GM23338 (cell line): ENCODE data around the gene APOB. TPM values are rescaled to one million over a fixed set of nuclear protein-coding genes. Genes with fewer than 3 reads are reported as not detected.

Experiments
- ATAC-seq: fragments of 200-7000 bp; cut with Tn5 transposase; 3 replicates; pipeline ENCODE4 v1.9.1; 2020
- DNase-seq: peaks from one replicate; pipeline ENCODE4 v3.0.0-alpha.2; 2015; ENCODE audit warnings: low spot score
- H2AFZ ChIP-seq: fragments of 200-600 bp; sonication (generic); 2 replicates; pipeline ENCODE4 v1.8.0; 2016; ENCODE audit warnings: antibody characterized with exemption, mild to moderate bottlenecking, moderate library complexity
- H3F3A ChIP-seq: fragments of 200-600 bp; sonication (generic); replicated peaks from 2 replicates; pipeline ENCODE4 v1.8.0; 2017; ENCODE audit warnings: antibody characterized with exemption, mixed run types, low read depth
- H3K27ac ChIP-seq: fragments of 200-600 bp; sonication (generic); 2 replicates; pipeline ENCODE4 v1.6.1; 2016; ENCODE audit warnings: low read depth
- H3K27me3 ChIP-seq: fragments of 200-600 bp; sonication (generic); 2 replicates; pipeline ENCODE4 v1.8.0; 2016; ENCODE audit warnings: mild to moderate bottlenecking, mixed run types, moderate library complexity; ENCODE audit not compliant: insufficient read depth
- H3K36me3 ChIP-seq: fragments of 200-600 bp; sonication (generic); 2 replicates; pipeline ENCODE4 v1.8.0; 2016; ENCODE audit warnings: mild to moderate bottlenecking; ENCODE audit not compliant: insufficient read depth
- H3K4me1 ChIP-seq: fragments of 200-600 bp; sonication (generic); 2 replicates; pipeline ENCODE4 v1.8.0; 2016; ENCODE audit warnings: mild to moderate bottlenecking, moderate library complexity; ENCODE audit not compliant: insufficient read depth
- H3K4me2 ChIP-seq: fragments of 200-600 bp; sonication (generic); 2 replicates; pipeline ENCODE4 v1.7.1; 2017; ENCODE audit warnings: mixed run types
- H3K4me3 ChIP-seq: fragments of 200-600 bp; sonication (generic); 2 replicates; pipeline ENCODE4 v1.6.1; 2016; ENCODE audit warnings: mixed run types
- H3K79me2 ChIP-seq: fragments of 200-600 bp; sonication (generic); replicated peaks from 2 replicates; pipeline ENCODE4 v1.8.0; 2017; ENCODE audit warnings: mild to moderate bottlenecking; ENCODE audit not compliant: insufficient read depth
- H3K9me2 ChIP-seq: fragments of 200-600 bp; sonication (generic); 2 replicates; pipeline ENCODE4 v1.8.0; 2017; ENCODE audit not compliant: insufficient read depth
- H4K20me1 ChIP-seq: fragments of 200-600 bp; sonication (generic); replicated peaks from 2 replicates; pipeline ENCODE4 v1.8.0; 2017; ENCODE audit warnings: mild to moderate bottlenecking; ENCODE audit not compliant: insufficient read depth
- H3K27ac Mint-ChIP-seq: 2 replicates; pipeline ENCODE4 v1.8.0; 2020; ENCODE audit warnings: inconsistent platforms, mild to moderate bottlenecking, moderate library complexity, mixed read lengths
- H3K27me3 Mint-ChIP-seq: 3 replicates; pipeline ENCODE4 v1.8.0; 2022; ENCODE audit warnings: low read depth, mild to moderate bottlenecking, moderate library complexity, mixed read lengths, inconsistent platforms; ENCODE audit not compliant: insufficient read depth, poor library complexity
- H3K36me3 Mint-ChIP-seq: 3 replicates; pipeline ENCODE4 v1.8.0; 2021; ENCODE audit warnings: low read depth, mild to moderate bottlenecking, inconsistent platforms, moderate library complexity, mixed read lengths
- H3K4me1 Mint-ChIP-seq: 3 replicates; pipeline ENCODE4 v1.8.0; 2020; ENCODE audit warnings: mild to moderate bottlenecking, inconsistent platforms, mixed read lengths
- H3K4me3 Mint-ChIP-seq: 3 replicates; pipeline ENCODE4 v1.8.0; 2021; ENCODE audit warnings: moderate library complexity, mild to moderate bottlenecking, inconsistent platforms, mixed read lengths
- H3K9me3 Mint-ChIP-seq: 3 replicates; pipeline ENCODE4 v1.8.0; 2020; ENCODE audit warnings: moderate library complexity, mild to moderate bottlenecking, inconsistent platforms, mixed read lengths
- CREB1 ChIP-seq: fragments of 250-450 bp; sonication (Bioruptor Pico); IDR thresholded peaks from 2 replicates; pipeline ENCODE4 v1.5.0; 2020; ENCODE audit warnings: low read depth, mild to moderate bottlenecking, moderate library complexity
- CTCF ChIP-seq, 2 experiments: fragments of 200-600 bp in 1 of 2; sonication (generic) in 1 of 2; conservative IDR thresholded peaks; 2 replicates each; pipeline versions ENCODE4 v1.5.1 to v1.6.1; 2016 to 2017; ENCODE audit warnings: antibody characterized with exemption in 2 of 2, low read depth in 2 of 2, mild to moderate bottlenecking in 2 of 2, moderate library complexity in 1 of 2
- EZH2 ChIP-seq: fragments of 200-600 bp; sonication (generic); IDR thresholded peaks from one replicate; pipeline ENCODE4 v1.8.0; 2017; ENCODE audit warnings: antibody characterized with exemption, mild to moderate bottlenecking, low read depth; ENCODE audit not compliant: unreplicated experiment
- EZH2phosphoT487 ChIP-seq: fragments of 200-600 bp; sonication (generic); IDR thresholded peaks from one replicate; pipeline ENCODE4 v1.8.1; 2018; ENCODE audit warnings: antibody characterized with exemption; ENCODE audit not compliant: unreplicated experiment
- JUNB ChIP-seq: IDR thresholded peaks from one replicate; pipeline ENCODE4 v1.6.1; 2016; ENCODE audit warnings: antibody characterized with exemption; ENCODE audit not compliant: unreplicated experiment
- POLR2AphosphoS5 ChIP-seq: IDR thresholded peaks from 2 replicates; pipeline ENCODE4 v1.6.1; 2016; ENCODE audit warnings: antibody characterized with exemption, low read depth
- REST ChIP-seq: IDR thresholded peaks from one replicate; pipeline ENCODE4 v1.6.1; 2018; ENCODE audit warnings: antibody characterized with exemption; ENCODE audit not compliant: unreplicated experiment
- ZNF114 ChIP-seq: fragments of 250-450 bp; sonication (Bioruptor Pico); IDR thresholded peaks from 2 replicates; pipeline ENCODE4 v1.5.0; 2020; ENCODE audit warnings: mild to moderate bottlenecking, moderate library complexity
- ZNF331 ChIP-seq: fragments of 250-450 bp; sonication (Bioruptor Pico); IDR thresholded peaks from 2 replicates; pipeline ENCODE4 v1.5.0; 2020; ENCODE audit warnings: low read depth, mild to moderate bottlenecking, moderate library complexity
- ZNF462 ChIP-seq: fragments of 250-450 bp; sonication (Bioruptor Pico); IDR thresholded peaks from 2 replicates; pipeline ENCODE4 v1.5.0; 2020; ENCODE audit warnings: mild to moderate bottlenecking, moderate library complexity
- polyA plus RNA-seq: library from polyadenylated mRNA; unstranded; fragments of >200 nt; fragmentation: Nextera tagmentation; extraction: Ambion mirVana; gene quantifications from 2 replicates; pipeline ENCODE4 v1.2.1, GENCODE V29; 2016
- total RNA-seq: library from RNA; depleted of rRNA; stranded (reverse); fragments of >200 nt; shearing (Covaris generic); gene quantifications from 2 replicates; pipeline ENCODE4 v1.2.3, GENCODE V29; 2014

APOB gene
- total and polyA plus RNA-seq, 2 experiments from 2014 or later, result 0.08 to 0.56 TPM

GRCh38 chr2:21008014-21008789 lies 35.7 kb downstream of the APOB start:
- no peak overlapping the region for H3K4me2 ChIP-seq
- H3K9me2 ChIP-seq, result 0 out of 2 replicates have a peak, but pooled peaks cover 3% of the 10 kb centered on the region
- Mint-ChIP-seq H3K27ac (no peak overlapping the region), H3K36me3 (no peaks in the 10 kb centered on the region), H3K4me1 (no peaks in the 10 kb centered on the region), H3K9me3 (0 out of 3 replicates have a peak, but pooled peaks cover 5% of the 10 kb centered on the region), H3K4me3 (no peak overlapping the region), H3K27me3 (peaks cover 2% of the 10 kb centered on the region)
- no peak overlapping the region for H2AFZ ChIP-seq
- no peak overlapping the region for H3K4me3 ChIP-seq
- no peak for ATAC-seq
- H3K27me3 ChIP-seq, result no peaks in the 10 kb centered on the region
- no peak overlapping the region for H3K27ac ChIP-seq
- H4K20me1 ChIP-seq, result no peaks in the 10 kb centered on the region
- H3K4me1 ChIP-seq, result no peaks in the 10 kb centered on the region
- no peaks in the 10 kb centered on the region for H3K36me3 ChIP-seq
- DNase-seq, result no peak
- no peak for TF ChIP-seq ZNF114 (CRISPR knock-in tag)
- TF ChIP-seq POLR2AphosphoS5, result no peak
- no peak for TF ChIP-seq CTCF (conservative IDR thresholded peaks at IDR 0.05; ENCODE audit: low read depth in 2 of 2)
- no peak for TF ChIP-seq EZH2phosphoT487
- TF ChIP-seq ZNF462 (CRISPR knock-in tag), result no peak
- no peak for TF ChIP-seq EZH2
- no peak for TF ChIP-seq REST
- TF ChIP-seq CREB1, result no peak
- no peak for TF ChIP-seq ZNF331 (CRISPR knock-in tag)
- no peak for TF ChIP-seq JUNB
- no peaks in the 10 kb centered on the region for H3F3A ChIP-seq
- H3K79me2 ChIP-seq, result no peaks in the 10 kb centered on the region
